ENCODE data around the gene PPARA.
"Not testable (repeated sequence)": the region's sequence is repeated elsewhere in the genome, so short reads cannot be mapped to it uniquely, and the experiment has no call there.

The PPARA gene

DNA sequence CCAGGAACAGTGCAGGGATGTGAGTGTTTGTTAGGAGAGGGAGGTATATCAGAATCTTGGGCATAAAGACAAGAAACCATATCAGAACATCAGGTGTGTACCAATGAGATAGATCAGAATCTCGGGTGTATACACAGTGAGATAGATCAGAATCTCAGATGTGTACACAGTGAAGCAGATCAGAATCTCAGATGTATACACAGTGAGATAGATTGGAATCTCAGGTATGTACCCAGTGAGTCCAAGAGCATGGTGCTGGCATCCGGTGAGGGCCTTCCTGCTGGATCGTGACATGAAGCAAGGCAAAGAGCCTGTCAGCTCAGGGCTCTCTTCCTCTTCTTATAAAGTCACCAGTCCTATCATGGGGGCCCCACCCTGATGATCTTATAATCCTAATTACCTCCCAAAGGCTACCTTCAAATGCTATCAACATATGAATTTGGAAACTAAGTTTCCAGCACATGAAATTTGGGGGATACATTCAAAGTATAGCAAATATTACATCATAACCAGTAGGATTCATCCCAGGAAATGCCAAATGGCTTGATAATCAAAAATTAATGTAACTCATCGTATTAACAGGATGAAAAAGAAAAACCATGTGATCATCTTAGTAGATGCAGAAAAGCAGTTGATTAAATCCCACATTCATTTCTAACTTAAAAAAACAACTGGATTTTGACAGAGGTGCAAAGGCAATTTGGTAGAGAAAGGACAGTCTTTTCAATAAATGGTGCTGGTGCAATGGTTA lies 28.6 kb downstream of the PPARA start:
- no peak for DNase-seq

DNA sequence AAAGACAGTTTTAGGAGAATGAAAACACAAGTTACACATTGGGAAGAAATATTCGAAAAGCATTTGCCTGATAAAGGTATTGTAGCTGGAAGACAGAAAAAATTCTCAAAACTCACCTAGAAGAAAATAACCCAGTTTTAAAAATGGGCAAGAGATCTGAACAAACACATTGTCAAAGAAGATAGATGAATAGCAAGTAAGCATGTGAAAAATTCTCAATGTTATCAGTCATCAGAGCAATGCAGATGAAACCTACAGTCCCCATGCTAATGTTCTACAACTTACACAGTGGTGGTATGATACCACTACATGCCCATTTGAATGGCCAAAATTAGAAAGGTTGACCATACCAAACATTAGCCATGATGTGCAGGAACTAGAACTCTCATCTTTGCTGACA lies 29.4 kb downstream of the PPARA start:
- DNase-seq = no peak

DNA sequence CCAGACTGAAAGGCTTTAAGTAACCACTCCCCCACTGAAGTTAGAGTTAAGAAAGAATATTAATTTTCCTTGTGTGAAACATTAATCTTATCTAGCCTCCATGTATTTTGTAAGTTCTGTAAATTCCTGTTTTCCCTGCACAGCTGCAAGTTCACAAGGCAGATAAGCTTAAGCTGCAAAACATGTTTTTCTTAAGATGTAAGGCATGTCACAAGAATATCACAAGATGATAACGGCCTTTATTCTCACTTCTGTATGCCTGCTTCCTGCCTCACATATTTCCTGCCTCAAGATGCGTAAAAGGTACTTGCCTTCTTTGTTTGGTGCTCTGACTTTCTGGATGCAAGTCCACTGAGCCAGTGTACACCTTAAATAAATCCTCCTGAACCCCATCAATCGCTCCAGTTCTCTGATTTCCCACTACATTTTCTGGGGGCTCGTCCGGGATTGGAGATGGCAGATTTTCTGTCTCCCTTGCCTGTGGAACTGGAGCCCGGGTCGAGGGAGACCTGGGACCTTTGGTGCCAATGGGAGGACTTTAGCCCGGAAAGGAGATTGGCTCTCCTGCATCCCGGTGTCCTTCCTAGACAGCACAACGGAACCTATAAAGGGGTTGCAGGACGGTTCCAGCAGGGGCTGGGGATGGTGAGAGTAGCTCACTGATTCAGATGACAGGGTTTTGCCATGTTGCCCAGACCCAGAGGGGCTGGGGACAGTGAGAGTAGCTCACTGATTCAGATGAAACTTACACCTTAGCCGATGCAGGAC lies 30.2 kb downstream of the PPARA start:
- DNase-seq = no peak

DNA sequence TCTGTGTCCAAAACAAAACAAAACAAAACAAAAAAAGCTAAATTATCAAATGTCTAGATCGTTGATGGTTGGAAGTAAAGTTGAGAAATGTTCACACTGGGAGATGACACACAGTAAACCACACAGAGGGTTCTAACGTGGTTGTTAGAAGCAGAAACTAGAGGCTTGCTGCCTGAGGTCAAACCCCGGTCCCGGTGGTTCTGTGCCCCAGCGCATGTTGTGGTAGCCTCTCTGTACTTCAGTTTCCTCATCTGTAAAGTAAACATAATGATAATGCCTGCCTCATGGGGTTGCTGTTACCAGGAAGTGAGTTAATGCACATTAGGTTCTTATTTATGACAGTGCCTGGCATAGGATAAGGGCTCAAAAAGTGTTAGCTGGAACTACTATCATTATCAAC lies 33.4 kb downstream of the PPARA start:
- no peak for DNase-seq

DNA sequence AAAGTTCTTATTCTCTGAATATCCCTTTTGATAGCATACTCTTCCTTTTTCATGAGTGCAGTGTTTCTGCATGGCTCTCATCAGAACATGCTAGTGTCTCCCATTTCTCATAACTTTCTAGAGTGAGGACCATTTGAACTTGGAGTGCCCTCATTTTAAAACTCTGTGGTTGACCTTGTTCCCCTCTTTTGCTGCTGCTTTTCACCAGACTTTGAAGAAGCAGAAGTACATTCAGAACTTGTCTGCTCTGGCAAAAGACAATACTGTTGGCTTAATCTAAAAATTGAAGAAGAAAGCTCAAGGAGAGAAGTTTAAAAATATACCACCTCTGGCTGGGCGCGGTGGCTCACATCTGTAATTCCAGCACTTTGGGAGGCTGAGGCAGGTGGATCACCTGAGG lies 35.0 kb downstream of the PPARA start:
- DNase-seq = no peak

DNA sequence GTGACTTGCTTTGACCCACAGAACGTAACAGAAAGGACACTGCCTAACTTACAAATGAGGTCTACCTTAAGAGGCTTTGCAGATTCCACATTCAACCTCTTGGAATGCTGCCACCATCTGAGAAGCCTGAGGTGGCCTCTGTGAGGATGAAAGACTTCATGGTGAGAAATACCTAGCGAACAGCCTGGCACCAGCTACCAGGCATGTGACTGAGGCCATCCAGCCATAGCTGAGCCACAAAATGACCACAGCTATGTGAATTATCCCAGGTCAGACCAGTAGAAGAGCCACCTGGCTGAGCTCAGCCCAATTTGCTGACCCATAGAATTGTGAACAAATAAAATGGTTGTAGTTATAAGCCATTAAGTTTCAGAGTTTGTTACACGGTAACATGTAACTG lies 37.5 kb downstream of the PPARA start:
- DNase-seq = no peak

DNA sequence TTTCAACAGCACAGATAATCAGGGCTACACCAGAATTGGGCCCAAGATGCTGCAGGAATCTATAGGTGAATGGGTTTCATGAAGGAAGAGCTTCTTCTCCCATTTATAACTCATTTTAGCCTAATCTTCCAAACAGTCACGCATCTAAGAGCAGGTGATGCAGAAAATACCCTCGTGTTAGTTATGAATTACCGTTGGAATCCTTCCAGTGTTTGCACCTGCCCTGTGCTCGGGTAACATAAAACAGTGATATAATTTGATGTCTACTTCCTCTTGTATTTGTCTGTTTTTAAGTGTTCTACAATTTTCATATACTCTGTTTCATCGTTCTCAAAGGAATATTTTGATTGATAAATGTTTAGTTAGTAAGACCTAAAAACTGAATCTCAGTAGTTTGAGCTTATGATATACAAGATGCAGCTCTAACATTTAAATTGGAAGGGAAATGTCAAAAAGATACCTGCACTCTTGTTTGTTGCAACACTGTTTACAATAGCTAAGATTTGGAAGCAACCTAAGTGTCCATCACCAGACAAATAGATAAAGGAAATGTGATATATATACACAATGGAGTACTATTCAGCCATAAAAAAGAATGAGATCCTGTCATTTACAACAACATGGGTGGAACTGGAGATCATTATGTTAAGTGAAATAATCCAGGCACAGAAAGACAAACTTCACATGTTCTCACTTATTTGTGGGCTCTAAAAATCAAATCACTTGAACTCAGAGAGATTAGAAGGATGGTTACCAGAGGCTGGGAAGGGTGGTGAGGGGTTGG lies 42.1 kb downstream of the PPARA start:
- DNase-seq = no peak

DNA sequence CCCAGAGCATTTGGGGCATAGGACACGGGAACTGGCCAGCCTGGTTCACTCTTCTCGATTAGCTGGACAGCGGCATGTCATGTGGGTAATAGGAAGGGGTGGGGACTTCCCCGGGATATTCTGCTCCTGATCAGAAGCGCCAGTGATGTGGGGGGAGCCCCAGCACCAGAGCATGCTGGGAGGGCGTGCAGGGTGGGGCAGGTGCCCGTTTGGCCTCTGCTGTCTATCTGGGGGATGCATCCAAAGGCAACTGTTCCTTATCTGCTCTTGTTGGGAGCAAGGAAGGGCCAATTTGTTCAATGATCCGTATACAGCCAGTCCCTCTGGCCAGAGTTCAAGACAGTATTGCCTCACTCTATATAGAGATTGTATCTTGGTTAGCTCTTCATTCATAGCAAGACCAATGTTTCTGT lies 43.6 kb downstream of the PPARA start:
- DNase-seq = no peak

DNA sequence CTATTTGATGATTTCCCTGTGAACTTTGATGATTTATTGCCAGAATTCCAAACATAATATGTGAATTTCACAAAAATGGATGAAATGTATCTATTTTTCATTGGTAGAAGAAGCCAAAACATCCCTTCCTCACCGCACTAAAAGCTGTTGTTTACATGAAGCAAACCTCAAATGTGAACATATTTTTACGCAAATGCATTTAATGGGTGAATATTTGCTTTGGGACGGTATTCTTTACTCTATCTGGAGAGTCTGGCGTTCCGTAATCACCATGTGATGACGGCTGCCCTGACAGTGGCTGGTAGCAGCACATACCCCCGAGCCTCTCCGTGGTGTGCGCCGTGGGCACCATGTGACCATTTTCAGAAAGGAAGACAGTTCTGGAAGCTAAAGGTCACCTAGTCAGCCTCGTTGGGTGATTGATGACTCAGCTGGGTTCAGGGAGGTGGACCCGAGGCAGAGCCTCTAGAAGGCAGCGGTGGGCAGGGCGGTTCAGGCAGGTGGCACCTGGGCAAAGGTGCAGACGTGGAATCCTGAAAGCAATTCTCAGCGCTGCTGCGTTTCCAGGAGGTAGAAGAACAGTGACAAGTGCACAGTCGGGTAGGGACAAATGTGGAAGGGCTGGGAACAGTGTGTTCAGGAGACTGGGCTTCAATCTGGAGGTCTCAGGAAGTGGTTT lies 45.3 kb downstream of the PPARA start:
- no peak for DNase-seq

DNA sequence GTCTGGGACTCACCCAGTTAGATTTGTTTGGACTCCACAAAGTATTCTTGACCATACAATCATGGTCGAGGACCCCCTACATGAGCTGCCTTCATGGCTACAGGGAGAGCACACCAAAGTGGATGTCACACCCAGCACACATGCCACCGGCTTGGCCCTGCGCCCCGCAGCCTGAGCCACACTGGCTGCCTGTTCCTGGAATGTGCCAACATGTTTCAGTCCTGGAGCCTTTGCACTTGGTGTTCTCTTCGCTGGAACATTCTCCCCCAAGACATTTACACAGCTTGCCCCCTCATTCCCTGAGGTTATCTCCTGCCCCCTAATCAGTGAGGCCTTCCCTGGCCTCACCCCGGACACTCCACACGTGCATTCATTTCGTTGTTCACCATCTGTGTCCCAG lies 46.0 kb downstream of the PPARA start:
- DNase-seq = no peak

DNA sequence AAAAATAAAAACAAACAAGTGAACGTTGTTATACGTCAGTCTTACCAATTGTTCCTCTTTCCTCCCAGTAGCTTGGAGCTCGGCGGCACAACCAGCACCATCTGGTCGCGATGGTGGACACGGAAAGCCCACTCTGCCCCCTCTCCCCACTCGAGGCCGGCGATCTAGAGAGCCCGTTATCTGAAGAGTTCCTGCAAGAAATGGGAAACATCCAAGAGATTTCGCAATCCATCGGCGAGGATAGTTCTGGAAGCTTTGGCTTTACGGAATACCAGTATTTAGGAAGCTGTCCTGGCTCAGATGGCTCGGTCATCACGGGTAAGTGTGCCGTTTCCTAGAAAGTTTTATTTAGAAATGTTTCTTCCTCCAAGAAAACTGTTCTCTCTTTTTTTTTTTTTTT lies 47.9 kb downstream of the PPARA start:
- no peak for DNase-seq

DNA sequence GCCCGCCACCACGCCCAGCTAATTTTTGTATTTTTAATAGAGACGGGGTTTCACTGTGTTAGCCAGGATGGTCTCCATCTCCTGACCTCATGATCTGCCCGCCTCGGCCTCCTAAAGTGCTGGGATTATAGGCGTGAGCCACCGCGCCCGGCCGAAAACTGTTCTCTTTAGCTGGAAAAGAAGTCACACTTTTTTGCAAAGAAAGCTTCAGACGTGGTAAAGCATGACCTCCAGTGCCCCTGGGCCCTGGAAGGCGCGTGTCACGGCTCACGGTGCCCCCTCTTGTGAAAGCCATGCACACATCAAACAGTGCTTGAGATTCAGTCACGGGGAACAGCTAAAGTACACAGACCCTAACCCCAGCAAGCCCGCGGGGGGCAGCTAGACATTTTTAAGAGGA lies 48.5 kb downstream of the PPARA start:
- DNase-seq = not testable (repeated sequence)

DNA sequence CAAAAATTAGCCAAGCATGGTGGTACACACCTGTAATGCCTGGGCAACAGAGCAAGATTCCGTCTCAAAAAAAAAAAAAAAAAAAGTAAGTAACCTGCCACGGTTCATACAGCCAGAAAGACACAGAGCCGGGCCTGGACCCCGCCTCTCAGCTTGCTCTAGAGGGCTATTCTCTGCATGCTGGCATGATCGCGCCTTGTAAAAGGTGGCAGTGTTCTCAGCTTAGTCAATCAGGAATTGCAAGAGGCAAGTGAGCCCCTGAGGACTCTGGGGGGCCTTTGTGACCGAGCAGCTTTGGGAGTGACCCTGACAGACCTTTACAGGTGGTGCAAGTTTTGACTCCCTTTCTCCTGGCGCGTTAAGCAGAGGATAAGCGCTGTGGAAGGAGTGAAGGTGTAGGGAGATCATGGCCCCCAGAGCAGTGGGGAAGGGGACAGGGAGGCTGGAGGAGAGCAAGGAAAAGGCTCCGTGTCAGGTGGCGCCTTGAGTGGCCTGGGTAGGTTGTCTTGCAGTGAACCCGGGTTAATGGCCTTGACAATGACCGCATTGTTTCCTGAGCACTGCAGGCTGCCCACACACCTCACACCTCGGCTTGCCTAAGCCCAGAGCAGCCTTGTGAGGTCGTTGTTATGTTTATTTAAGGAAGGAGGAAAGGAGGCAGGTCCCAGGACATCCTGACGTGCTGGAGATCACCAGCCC lies 50.9 kb downstream of the PPARA start:
- no peak for DNase-seq

DNA sequence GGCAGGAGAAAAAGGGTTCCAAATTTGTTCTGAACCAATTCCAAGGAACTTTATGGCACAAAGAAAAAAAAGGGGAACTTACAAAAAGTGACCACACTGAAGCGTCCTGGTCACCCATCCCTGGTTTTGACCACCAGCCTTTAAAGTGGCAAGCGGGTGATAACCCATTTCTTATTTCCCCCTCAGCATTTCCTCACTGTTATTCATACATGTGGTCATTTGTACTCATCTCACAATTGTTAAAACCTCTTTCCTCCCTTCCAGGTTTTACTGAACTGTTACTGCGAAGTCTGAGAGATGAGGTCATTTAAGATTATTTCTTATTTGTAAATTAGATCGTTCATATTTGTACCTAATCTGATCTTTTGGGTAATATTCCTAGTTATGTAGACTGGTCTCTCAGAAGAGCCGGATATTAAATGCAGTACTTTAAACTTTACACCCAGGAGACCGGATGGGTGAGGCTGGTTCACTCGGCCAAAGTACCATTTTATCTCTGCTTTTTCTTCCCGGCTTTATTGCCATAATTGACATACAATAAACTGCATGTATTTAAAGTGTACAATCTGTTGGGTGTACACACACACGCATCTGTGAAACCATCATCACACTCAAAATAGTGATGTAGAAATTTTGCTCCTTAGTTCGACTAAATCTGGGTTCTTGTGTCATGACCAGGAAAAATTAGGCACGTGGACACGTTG lies 52.7 kb downstream of the PPARA start:
- no peak for DNase-seq

DNA sequence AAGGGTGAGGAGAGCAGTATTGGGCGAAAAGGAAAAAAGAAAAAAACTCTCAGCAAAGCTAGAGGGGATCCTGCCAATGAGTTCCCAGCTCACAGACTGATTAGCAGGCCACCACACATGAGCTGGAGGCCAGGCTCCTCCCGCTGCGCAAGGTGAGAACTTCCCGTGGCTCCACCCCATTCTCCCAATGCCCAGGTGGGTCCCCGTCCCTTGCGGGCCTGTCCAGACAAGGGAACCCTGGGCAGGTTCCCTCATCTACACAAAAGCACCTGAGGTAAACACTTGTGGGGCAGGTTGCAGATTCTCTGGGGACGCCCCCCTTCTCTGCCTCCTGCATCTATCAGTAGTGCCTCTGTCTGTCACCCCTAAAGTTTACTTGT lies 53.3 kb downstream of the PPARA start:
- DNase-seq = no peak

DNA sequence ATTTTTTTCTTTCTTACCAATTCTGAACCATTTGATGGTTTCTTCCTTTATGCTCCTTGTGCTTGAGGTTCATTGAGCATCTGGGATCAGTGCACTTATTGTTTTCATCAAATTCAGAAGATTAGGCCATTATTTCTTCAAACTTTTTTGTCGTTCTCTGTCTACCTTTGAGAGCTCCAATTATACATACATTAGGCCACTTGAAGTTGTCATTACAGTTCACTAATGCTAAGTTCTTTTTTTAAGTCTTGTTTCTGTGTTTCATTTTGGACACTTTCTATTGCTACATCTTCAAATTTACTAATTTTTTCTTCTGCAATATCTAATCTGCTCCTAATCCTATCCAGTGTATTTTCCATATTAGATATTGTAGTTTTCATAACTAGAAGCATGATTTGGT lies 58.9 kb downstream of the PPARA start:
- no peak for DNase-seq

DNA sequence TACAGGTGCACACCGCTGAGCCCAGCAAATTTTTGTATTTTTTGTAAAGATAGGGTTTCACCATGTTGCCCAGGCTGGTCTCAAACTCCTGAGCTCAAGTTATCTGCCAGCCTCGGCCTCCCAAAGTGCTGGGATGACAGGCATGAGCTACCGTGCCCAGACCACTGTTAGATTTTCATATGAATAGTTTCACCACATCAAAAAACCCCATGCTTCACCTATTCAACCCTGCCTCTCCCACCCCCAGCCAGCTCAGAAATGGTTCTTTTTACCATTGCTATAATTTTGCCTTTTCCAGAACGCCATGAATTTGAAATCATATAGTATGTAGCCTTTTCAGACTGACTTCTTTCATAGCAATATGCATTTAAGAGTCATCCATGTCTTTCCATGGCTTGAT lies 61.9 kb downstream of the PPARA start:
- no peak for DNase-seq

DNA sequence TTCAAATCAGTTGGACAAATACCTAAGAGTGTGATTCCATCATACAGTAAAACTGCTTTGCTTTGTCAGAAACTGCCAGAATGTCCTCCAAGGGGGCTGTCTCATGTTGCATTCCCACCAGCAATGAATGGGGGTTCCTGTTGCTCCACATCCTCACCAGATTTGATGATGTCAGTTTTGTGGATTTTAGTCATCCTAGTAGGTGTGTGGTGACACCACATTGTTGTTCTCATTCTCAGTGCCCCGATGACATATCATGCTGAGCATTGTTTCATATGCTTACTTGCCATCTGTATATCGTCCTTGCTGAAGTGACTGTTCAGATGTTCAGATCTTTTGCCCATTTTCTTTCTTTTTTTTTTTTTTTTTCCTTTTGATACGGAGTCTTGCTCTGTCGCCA lies 62.7 kb downstream of the PPARA start:
- no peak for DNase-seq

DNA sequence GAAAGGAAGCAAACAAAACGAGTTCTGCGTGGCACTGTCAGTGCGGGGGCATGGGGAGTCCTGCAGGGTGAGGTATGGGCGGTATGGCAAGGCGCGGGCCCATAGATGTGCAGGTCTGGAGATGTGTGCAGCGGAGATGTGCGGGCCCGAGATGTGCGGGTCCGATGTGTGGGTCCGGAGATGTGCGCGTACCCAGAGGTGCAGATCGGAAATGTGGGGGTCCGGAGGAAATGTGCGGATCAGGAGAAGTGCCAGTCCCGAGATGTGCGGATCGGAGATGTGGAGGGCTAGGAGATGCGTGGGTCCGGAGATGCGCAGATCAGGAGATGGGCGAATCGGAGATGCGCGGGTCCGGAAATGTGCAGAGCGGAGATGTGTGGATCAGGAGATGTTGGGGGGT lies 63.8 kb downstream of the PPARA start:
- no peak for DNase-seq

DNA sequence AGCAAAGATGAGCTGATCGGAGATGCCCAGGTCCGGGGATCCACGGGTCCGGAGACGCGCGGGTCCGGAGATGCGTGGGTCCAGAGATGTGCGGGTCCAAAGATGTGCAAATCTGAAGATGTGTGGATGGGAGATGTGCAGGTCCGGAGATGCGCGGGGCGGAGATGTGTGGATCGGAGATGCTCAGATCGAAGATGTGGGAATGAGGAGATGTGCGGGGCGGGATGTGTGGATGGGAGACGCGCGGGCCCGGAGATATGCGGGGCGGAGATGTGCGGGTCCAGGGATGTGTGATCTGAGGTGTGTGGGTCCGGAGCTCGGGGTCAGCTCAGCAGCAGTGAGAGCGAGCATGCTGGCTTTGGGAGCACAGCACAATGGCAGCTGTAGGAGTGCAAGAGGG lies 64.3 kb downstream of the PPARA start:
- no peak for DNase-seq

DNA sequence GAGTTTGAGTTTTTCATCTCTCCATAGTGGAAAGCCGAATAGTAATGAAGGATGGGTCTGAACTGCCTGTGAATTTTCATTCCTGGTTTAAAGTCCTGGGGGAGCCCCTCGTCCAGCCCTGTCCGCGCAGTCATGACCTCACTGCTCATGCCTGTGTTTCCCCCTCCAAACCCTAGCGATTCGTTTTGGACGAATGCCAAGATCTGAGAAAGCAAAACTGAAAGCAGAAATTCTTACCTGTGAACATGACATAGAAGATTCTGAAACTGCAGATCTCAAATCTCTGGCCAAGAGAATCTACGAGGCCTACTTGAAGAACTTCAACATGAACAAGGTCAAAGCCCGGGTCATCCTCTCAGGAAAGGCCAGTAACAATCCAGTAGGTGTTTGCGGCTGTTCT lies 69.3 kb downstream of the PPARA start:
- no peak for DNase-seq

DNA sequence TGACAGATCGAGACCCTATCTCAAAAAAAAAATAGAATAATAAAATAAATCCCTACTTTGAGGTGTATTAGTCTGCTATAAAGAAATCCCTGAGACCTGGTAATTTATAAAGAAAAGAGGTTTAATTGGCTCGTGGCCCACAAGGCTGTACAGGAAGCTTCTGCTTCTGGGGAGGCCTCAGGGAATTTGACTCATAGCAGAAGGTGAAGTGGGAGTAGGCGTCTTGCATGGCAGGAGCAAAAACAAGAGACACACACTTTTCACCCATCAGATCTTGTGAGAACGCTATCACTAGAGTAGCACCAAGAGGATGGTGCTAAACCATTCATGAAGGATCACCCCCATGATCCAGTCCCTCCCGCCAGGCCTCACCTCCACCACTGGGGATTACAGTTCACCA lies 70.6 kb downstream of the PPARA start:
- DNase-seq = no peak
